Uterus (tissue), 2 donors: Measurements from ENCODE around the gene CDKL5.

Experiments
- POLR2A ChIP-seq, 2 donors: fragments of 450-650 bp; IDR thresholded peaks; one replicate each; pipeline ENCODE4 v1.6.1; 2016; ENCODE audit warnings: antibody characterized with exemption in 2 of 2, mild to moderate bottlenecking in 1 of 2, moderate library complexity in 1 of 2
- TF ChIP-seq, protein P1 (sequence below), 4 experiments: fragments of 200-600 bp in 2 of 4; fragments of 450-650 bp in 2 of 4; sonication (generic) in 2 of 4; IDR thresholded peaks; one replicate each; pipeline ENCODE4 v1.5.1; 2016 to 2019; ENCODE audit warnings: antibody characterized with exemption in 4 of 4, mild to moderate bottlenecking in 2 of 4, moderate library complexity in 1 of 4

DNA sequence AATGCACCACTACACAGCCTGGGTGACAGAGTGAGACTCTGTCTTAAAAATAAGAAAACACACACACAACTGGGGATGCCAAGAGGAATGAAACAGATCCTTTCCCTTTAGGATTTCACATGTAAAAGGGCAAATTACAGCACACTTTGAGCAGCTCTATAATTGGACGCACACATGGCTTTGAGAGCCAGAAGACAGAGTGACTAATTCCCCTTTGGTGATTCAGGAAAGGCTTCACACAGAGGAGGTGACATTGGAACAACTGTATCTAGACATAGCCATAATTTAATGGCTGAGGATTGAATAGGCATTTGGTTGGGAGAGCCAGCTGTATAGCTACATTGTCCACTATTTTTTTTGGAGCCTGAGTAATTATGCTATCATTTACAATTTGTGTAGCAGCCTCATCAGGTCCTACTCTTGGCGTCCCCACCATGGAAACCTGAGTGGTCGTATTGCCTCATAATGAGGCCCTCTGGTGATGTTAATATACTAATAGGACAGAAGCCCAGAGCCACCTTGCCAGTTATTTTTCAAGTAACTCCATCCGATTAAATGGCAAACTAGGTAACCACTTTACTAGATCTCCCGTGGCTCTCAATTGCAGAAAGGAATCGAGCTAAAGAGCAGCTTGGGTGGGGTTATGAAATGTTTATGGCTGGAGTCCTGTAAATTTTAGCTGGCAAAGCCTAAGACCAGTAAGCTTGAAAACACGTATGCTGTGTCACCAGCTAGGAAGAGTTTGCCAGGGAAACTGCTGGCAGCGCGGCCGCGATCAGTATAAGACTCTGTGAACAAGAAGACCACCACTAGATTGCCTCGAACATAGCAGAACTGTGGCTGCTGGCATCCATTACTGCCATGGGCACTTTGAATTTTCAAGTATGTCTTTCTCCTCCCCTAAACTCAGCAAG, 273.6 kb downstream of the CDKL5 start:
- TF ChIP-seq, protein P1, sequence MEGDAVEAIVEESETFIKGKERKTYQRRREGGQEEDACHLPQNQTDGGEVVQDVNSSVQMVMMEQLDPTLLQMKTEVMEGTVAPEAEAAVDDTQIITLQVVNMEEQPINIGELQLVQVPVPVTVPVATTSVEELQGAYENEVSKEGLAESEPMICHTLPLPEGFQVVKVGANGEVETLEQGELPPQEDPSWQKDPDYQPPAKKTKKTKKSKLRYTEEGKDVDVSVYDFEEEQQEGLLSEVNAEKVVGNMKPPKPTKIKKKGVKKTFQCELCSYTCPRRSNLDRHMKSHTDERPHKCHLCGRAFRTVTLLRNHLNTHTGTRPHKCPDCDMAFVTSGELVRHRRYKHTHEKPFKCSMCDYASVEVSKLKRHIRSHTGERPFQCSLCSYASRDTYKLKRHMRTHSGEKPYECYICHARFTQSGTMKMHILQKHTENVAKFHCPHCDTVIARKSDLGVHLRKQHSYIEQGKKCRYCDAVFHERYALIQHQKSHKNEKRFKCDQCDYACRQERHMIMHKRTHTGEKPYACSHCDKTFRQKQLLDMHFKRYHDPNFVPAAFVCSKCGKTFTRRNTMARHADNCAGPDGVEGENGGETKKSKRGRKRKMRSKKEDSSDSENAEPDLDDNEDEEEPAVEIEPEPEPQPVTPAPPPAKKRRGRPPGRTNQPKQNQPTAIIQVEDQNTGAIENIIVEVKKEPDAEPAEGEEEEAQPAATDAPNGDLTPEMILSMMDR (IDR thresholded peaks at IDR 0.05) = no peak
- no peak for TF ChIP-seq POLR2A (IDR thresholded peaks at IDR 0.05)
